Measurements from ENCODE around the gene IP6K3.

Gene IP6K3

GRCh38 chr6:33683051-33683571, 63.6 kb downstream of the IP6K3 start:
- Histone ChIP-seq H3K9ac (ENCODE audit: insufficient read length, low read depth) (no peak overlapping the region), H3K36me3 (ENCODE audit: insufficient read depth, insufficient read length, low read length) (peaks cover 28% of the 10 kb centered on the region), H3K4me1 (ENCODE audit: insufficient read depth, insufficient read length) (no peaks in the 10 kb centered on the region), H3K4me3 (ENCODE audit: insufficient read length, low read depth) (no peak overlapping the region), H3K27me3 (ENCODE audit: insufficient read depth, insufficient read length) (no peaks in the 10 kb centered on the region), H3K9me3 (ENCODE audit: insufficient read depth, low read length) (no peaks in the 10 kb centered on the region)
- TF ChIP-seq ZNF274 (IDR thresholded peaks at IDR 0.05; ENCODE audit: low read depth, low read length) (no peak), SUZ12 (IDR thresholded peaks at IDR 0.05; ENCODE audit: extremely low read depth, insufficient read depth, insufficient read length) (no peak), YY1 (IDR thresholded peaks at IDR 0.05; ENCODE audit: insufficient read depth, insufficient read length) (no peak)
- DNase-seq (ENCODE audit: low read depth, low spot score) = no peak

- H3K27me3 ChIP-seq (ENCODE audit: insufficient read depth, insufficient read length) = no peaks in the 10 kb centered on the region
- H3K36me3 ChIP-seq (ENCODE audit: insufficient read depth, insufficient read length, low read length) = peaks cover 32% of the 10 kb centered on the region
- no peaks in the 10 kb centered on the region for H3K4me1 ChIP-seq (ENCODE audit: insufficient read depth, insufficient read length)
- H3K4me3 ChIP-seq (ENCODE audit: insufficient read length, low read depth) = no peak overlapping the region
- no peak for DNase-seq (ENCODE audit: low read depth, low spot score)
- H3K9me3 ChIP-seq (ENCODE audit: insufficient read depth, low read length) = no peaks in the 10 kb centered on the region
- H3K9ac ChIP-seq (ENCODE audit: insufficient read length, low read depth) = no peak overlapping the region
- TF ChIP-seq ZNF274 (IDR thresholded peaks at IDR 0.05; ENCODE audit: low read depth, low read length) (no peak), YY1 (IDR thresholded peaks at IDR 0.05; ENCODE audit: insufficient read depth, insufficient read length) (no peak), SUZ12 (IDR thresholded peaks at IDR 0.05; ENCODE audit: extremely low read depth, insufficient read depth, insufficient read length) (no peak)
Observed at GRCh38 chr6:33682341-33682740, 64.4 kb downstream of the IP6K3 start.

- no peak overlapping the region for H3K9ac ChIP-seq (ENCODE audit: insufficient read length, low read depth)
- H3K36me3 ChIP-seq (ENCODE audit: insufficient read depth, insufficient read length, low read length) = peaks cover 24% of the 10 kb centered on the region
- H3K27me3 ChIP-seq (ENCODE audit: insufficient read depth, insufficient read length) = no peaks in the 10 kb centered on the region
- no peak overlapping the region for H3K4me3 ChIP-seq (ENCODE audit: insufficient read length, low read depth)
- H3K4me1 ChIP-seq (ENCODE audit: insufficient read depth, insufficient read length) = no peaks in the 10 kb centered on the region
- no peak for TF ChIP-seq YY1 (IDR thresholded peaks at IDR 0.05; ENCODE audit: insufficient read depth, insufficient read length)
- DNase-seq (ENCODE audit: low read depth, low spot score) = no peak
- H3K9me3 ChIP-seq (ENCODE audit: insufficient read depth, low read length) = no peaks in the 10 kb centered on the region
Observed at GRCh38 chr6:33679761-33680160, 66.9 kb downstream of the IP6K3 start.

GRCh38 chr6:33678932-33679490, 67.7 kb downstream of the IP6K3 start:
- no peaks in the 10 kb centered on the region for H3K9me3 ChIP-seq (ENCODE audit: insufficient read depth, low read length)
- H3K27me3 ChIP-seq (ENCODE audit: insufficient read depth, insufficient read length) = no peaks in the 10 kb centered on the region
- H3K4me3 ChIP-seq (ENCODE audit: insufficient read length, low read depth) = no peak overlapping the region
- no peak for TF ChIP-seq ZNF274 (IDR thresholded peaks at IDR 0.05; ENCODE audit: low read depth, low read length)
- DNase-seq (ENCODE audit: low read depth, low spot score) = no peak
- H3K4me1 ChIP-seq (ENCODE audit: insufficient read depth, insufficient read length) = peaks cover under 1% of the 10 kb centered on the region
- no peak overlapping the region for H3K9ac ChIP-seq (ENCODE audit: insufficient read length, low read depth)
- H3K36me3 ChIP-seq (ENCODE audit: insufficient read depth, insufficient read length, low read length) = peaks cover 21% of the 10 kb centered on the region

- TF ChIP-seq SUZ12 (IDR thresholded peaks at IDR 0.05; ENCODE audit: extremely low read depth, insufficient read depth, insufficient read length) (no peak), ZNF274 (IDR thresholded peaks at IDR 0.05; ENCODE audit: low read depth, low read length) (no peak), YY1 (IDR thresholded peaks at IDR 0.05; ENCODE audit: insufficient read depth, insufficient read length) (no peak)
- Histone ChIP-seq H3K27me3 (ENCODE audit: insufficient read depth, insufficient read length) (no peaks in the 10 kb centered on the region), H3K36me3 (ENCODE audit: insufficient read depth, insufficient read length, low read length) (peaks cover 22% of the 10 kb centered on the region), H3K9me3 (ENCODE audit: insufficient read depth, low read length) (no peaks in the 10 kb centered on the region), H3K4me3 (ENCODE audit: insufficient read length, low read depth) (no peak overlapping the region), H3K9ac (ENCODE audit: insufficient read length, low read depth) (no peak overlapping the region), H3K4me1 (ENCODE audit: insufficient read depth, insufficient read length) (peaks cover 6% of the 10 kb centered on the region)
- no peak for DNase-seq (ENCODE audit: low read depth, low spot score)
Observed at GRCh38 chr6:33678233-33678931, 68.3 kb downstream of the IP6K3 start.

- Histone ChIP-seq H3K9ac (ENCODE audit: insufficient read length, low read depth) (no peak overlapping the region), H3K9me3 (ENCODE audit: insufficient read depth, low read length) (no peaks in the 10 kb centered on the region), H3K4me3 (ENCODE audit: insufficient read length, low read depth) (no peak overlapping the region), H3K27me3 (ENCODE audit: insufficient read depth, insufficient read length) (no peaks in the 10 kb centered on the region), H3K36me3 (ENCODE audit: insufficient read depth, insufficient read length, low read length) (peaks cover 22% of the 10 kb centered on the region), H3K4me1 (ENCODE audit: insufficient read depth, insufficient read length) (peaks cover 11% of the 10 kb centered on the region)
- DNase-seq (ENCODE audit: low read depth, low spot score) = no peak
- TF ChIP-seq YY1 (IDR thresholded peaks at IDR 0.05; ENCODE audit: insufficient read depth, insufficient read length) (no peak), ZNF274 (IDR thresholded peaks at IDR 0.05; ENCODE audit: low read depth, low read length) (no peak), SUZ12 (IDR thresholded peaks at IDR 0.05; ENCODE audit: extremely low read depth, insufficient read depth, insufficient read length) (no peak)
Observed at GRCh38 chr6:33677689-33678088, 69.0 kb downstream of the IP6K3 start.

- H3K4me1 ChIP-seq (ENCODE audit: insufficient read depth, insufficient read length) = peaks cover 11% of the 10 kb centered on the region
- no peaks in the 10 kb centered on the region for H3K27me3 ChIP-seq (ENCODE audit: insufficient read depth, insufficient read length)
- no peak overlapping the region for H3K9ac ChIP-seq (ENCODE audit: insufficient read length, low read depth)
- H3K9me3 ChIP-seq (ENCODE audit: insufficient read depth, low read length) = no peaks in the 10 kb centered on the region
- peaks cover 22% of the 10 kb centered on the region for H3K36me3 ChIP-seq (ENCODE audit: insufficient read depth, insufficient read length, low read length)
- DNase-seq (ENCODE audit: low read depth, low spot score) = no peak
- H3K4me3 ChIP-seq (ENCODE audit: insufficient read length, low read depth) = no peak overlapping the region
- TF ChIP-seq SUZ12 (IDR thresholded peaks at IDR 0.05; ENCODE audit: extremely low read depth, insufficient read depth, insufficient read length) (no peak), YY1 (IDR thresholded peaks at IDR 0.05; ENCODE audit: insufficient read depth, insufficient read length) (no peak)
Observed at GRCh38 chr6:33677143-33677660, 69.5 kb downstream of the IP6K3 start.
